ENCODE data around the gene N4BP3.
A peak's percentile ranks its signal among the peaks of the same experiment; 100 is the strongest.

N4BP3 gene

DNA sequence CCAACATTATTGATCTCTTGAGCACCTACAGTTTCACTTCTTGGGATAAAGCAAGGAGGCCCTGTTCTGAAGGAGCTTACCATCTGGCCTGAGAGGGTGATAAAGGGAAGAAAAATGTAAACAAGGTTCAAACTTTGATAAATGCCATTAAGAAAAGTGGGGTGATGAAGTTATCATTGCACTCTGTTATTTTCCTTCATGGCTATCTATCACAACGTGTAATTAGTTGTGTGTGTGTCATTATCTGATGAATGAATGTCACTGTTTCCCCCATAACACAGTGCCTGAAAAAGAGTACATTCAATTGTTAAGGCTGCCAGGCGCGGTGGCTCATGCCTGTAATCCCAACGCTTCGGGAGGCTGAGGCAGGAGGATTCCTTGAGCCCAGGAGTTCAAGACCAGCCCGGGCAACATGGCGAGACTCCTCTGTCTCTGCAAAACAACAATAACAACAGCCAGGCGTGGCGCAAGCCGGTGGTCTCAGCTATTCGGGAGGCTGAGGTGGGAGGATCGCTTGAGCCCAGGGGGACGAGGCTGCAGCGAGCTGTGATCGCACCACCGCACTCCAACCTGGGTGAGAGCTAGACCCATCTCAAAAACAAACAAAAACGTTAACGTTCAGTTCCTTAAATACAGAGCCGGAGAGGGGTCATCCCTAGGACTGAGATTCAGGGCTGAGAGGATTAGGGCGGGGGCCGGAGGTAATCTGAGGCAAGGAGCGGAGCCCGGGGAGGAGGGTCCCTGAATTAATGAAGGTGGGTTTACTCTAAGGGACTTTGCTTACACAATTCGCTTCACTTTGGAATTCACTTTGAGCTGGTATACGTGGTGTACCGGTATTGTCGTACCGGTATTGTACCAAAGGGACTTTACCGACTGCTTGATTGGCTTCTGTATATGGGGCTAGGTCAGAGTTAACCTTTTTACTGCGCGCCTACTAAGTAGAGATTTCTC is 39.4 kb downstream of the N4BP3 start:
- DNase-seq, result no peak

DNA sequence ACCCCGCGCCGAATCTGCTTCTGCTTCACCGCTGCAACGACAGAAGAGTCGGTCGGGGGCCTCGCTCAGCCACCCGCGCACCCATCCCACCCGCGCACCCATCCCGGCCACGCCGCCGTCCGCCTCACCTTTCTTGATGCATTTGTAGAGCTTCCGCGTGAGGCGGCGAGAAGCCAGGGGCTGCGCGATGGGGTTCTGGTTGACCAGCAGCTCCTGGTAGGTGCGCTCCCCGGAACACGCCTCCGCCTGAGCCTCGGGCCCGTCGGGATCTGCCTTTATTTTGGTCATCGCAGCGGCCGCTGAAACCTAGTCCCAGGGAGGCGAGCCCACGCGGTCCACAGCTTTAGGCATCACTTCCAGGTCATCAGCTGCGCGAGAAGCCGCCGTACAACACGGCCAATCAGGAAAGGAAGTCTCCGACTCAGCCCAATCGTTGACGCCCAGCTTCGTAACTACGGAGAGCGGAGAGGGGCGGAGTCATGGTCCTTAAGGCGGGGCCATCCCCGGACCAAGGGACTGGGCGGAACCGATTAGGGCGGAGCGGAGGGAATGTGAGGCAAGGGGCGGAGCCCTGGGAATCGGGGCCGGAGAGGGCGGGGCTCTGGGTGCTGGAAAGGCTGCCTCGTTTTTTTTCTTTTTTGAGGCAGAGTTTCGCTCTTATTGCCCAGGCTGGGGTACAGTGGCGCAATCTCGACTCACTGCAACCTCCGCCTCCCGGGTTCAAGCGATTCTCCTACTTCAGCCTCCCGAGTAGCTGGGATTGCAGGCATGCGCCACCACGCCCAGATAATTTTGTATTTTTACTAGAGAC is 40.4 kb downstream of the N4BP3 start, which contains the start of gene NHP2:
NHP2 (minus strand) TSS at position 356 of the 811 bp plus-strand sequence; CDS start at position 288, 68 bp downstream.
- DNase-seq, result peak; percentile 99

DNA sequence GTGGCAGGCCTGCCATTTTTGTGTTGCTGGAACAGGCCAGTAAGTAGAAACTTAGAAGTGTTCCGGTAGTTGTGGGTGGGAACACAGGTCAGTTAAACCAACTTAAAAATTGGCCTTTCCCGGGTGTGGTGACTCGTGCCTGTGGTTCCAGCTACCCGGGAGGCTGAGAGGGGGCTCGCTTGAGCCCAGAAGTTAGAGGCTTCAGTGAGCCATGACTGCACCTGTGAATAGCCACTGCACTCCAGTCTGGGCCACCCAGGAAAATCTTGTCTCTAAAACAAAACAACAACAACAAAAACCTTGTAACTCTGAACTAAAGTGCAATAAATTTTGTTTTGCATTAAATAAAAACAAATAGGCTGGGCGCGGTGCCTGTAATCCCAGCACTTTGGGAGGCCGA is 41.7 kb downstream of the N4BP3 start:
- DNase-seq, result no peak

DNA sequence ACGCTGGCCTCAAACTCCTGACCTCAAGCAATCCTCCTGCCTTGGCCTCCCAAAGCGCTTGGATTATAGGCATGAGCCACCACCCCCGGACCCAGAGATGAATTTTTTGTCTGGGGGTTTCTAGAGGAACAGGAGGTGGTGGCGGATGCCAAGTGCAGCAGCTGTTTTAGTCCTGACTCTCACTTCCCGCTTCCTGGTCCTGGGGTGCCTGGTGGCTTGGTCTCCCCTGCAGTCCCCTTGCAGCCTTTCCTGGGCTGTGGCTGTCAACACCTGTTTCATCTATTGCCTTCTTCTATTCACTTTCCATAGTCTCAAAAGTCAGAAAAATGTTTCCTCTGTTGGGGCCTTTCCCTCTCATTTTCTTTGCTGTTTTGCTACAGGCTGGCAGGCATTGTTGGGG is 46.8 kb downstream of the N4BP3 start:
- DNase-seq, result no peak

DNA sequence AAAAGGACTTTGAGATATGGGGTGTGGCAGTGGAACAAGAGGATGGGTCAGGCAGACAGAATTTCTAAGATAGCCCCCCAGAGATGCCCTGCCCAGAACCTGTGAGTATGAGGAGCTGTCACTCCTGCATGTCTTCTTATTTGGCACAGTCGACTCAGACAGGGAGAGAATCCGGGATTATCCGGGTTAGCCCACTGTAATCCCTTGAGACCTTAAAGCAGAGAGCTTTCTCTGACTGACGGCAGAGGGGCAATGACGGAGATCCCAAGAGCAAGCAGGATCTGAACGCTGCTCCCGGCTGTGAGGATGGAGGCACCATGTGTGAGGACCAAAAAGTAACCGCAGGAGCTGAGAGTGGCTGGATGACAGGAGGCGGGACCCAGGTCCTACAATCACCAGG is 49.1 kb downstream of the N4BP3 start:
- DNase-seq, result no peak

DNA sequence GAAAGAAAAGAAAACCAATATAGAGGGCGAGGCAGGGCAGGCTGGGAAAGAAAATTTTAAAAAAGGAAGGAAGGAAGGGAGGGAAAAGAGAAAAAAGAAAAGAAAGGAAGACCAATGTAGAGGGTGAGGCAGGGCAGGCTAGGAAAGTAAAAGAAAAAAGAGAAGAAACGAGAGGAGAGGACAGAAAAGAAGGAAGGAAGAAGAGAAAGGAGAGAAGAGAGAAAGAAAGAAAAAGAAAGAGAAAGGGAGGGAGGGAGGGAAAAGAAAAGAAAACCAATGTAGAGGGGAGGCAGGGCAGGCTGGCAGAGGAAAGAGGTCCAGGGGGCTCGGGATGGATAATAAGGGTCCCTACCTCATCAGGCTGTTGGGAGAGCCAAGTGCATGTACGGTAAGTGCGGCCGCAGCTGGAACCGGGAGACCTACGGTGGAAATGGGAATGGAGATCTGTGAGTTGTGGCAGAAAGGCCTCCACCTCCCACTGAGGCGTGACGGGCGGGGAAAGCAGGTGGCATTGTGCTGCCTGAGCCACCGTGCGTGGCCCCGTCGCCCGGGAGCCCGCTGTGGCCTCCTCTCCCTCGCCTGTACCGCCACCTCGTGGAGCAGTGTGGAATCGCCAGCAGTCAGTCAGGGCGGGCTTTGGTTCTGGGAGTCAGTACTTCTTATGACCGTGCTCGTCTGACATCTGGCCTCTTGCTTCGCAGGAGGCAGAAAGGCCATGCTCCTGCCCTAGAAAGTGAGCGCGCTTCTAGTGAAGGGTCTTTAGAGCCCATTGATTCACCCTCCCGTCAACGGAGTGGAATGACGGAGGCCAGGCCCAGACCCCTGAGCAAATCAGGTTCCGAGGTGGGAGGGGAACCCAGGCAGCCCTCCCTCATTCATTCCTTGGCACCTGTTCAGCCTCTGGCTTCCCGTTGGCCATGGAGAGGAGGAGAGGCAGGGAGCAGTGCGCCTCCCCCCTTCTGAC is 50.7 kb downstream of the N4BP3 start:
- peak; percentile 99 for DNase-seq

DNA sequence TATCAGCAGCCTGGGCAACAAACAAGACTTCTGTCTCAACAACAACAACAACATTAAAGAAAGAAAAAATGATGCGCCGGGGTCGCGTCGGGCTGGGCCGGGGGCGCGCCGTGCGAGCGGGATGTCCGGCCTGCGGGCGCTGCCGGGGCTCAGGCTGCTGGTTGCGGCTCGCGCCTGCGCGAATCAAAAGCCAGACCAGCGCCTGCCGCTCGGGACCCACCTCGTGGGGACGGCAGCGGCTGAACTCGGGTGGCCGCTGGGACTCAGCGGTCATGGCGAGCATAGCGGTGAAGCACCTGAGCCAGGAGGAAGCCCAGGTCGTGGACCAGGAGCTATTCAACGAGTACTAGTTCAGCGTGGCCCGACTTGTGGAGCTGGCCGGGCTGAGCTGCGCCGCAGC is 52.2 kb downstream of the N4BP3 start:
- DNase-seq, result no peak

DNA sequence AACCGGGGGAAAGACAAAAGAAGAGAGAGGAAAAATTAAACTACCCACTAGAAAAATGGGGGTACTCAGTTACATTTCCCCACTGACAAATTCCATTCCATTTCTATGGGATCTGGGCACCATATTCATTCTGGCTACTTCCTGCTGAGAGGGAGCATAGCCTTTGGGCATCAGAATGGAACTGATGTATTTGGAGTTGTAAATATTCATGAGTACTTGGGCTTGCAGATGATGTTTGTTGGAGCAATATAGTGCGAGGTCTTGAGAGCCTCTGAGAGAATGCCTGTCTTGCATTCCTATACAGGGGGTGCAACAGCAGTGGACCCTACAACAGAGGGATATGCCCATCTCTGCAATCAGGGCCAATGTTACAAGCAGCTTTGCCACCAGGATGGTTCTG is 57.1 kb downstream of the N4BP3 start:
- no peak for DNase-seq

DNA sequence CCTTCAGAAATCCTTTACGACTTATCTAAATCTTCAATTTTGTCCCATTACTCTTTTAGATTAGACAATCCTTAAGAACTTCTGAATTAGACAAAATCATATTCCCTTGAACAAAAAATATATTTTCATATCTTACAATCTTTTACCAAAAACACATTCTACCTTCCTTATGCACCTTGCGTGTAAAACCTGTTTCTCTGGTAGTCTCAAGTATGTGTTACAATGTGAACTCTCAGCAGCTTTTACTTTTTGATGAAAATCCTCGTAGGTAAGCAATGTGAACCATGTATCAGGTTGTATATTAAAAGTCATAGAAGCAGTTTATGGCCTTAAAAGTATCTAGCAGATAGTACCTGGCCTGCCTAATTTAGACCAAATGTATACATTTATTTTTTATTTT is 61.1 kb downstream of the N4BP3 start:
- DNase-seq, result no peak
